GM23338 (cell line): ENCODE results near the gene SYTL1. TPM values are rescaled to one million over a fixed set of nuclear protein-coding genes. Genes with fewer than 3 reads are reported as not detected.

Source experiments
- ATAC-seq: fragments of 200-7000 bp; cut with Tn5 transposase; 3 replicates; pipeline ENCODE4 v1.9.1; 2020
- DNase-seq: peaks from one replicate; pipeline ENCODE4 v3.0.0-alpha.2; 2015; ENCODE audit warnings: low spot score
- H2AFZ ChIP-seq: fragments of 200-600 bp; sonication (generic); 2 replicates; pipeline ENCODE4 v1.8.0; 2016; ENCODE audit warnings: antibody characterized with exemption, mild to moderate bottlenecking, moderate library complexity
- H3F3A ChIP-seq: fragments of 200-600 bp; sonication (generic); replicated peaks from 2 replicates; pipeline ENCODE4 v1.8.0; 2017; ENCODE audit warnings: antibody characterized with exemption, mixed run types, low read depth
- H3K27ac ChIP-seq: fragments of 200-600 bp; sonication (generic); 2 replicates; pipeline ENCODE4 v1.6.1; 2016; ENCODE audit warnings: low read depth
- H3K27me3 ChIP-seq: fragments of 200-600 bp; sonication (generic); 2 replicates; pipeline ENCODE4 v1.8.0; 2016; ENCODE audit warnings: mild to moderate bottlenecking, mixed run types, moderate library complexity; ENCODE audit not compliant: insufficient read depth
- H3K36me3 ChIP-seq: fragments of 200-600 bp; sonication (generic); 2 replicates; pipeline ENCODE4 v1.8.0; 2016; ENCODE audit warnings: mild to moderate bottlenecking; ENCODE audit not compliant: insufficient read depth
- H3K4me1 ChIP-seq: fragments of 200-600 bp; sonication (generic); 2 replicates; pipeline ENCODE4 v1.8.0; 2016; ENCODE audit warnings: mild to moderate bottlenecking, moderate library complexity; ENCODE audit not compliant: insufficient read depth
- H3K4me2 ChIP-seq: fragments of 200-600 bp; sonication (generic); 2 replicates; pipeline ENCODE4 v1.7.1; 2017; ENCODE audit warnings: mixed run types
- H3K4me3 ChIP-seq: fragments of 200-600 bp; sonication (generic); 2 replicates; pipeline ENCODE4 v1.6.1; 2016; ENCODE audit warnings: mixed run types
- H3K79me2 ChIP-seq: fragments of 200-600 bp; sonication (generic); replicated peaks from 2 replicates; pipeline ENCODE4 v1.8.0; 2017; ENCODE audit warnings: mild to moderate bottlenecking; ENCODE audit not compliant: insufficient read depth
- H3K9me2 ChIP-seq: fragments of 200-600 bp; sonication (generic); 2 replicates; pipeline ENCODE4 v1.8.0; 2017; ENCODE audit not compliant: insufficient read depth
- H4K20me1 ChIP-seq: fragments of 200-600 bp; sonication (generic); replicated peaks from 2 replicates; pipeline ENCODE4 v1.8.0; 2017; ENCODE audit warnings: mild to moderate bottlenecking; ENCODE audit not compliant: insufficient read depth
- H3K27ac Mint-ChIP-seq: 2 replicates; pipeline ENCODE4 v1.8.0; 2020; ENCODE audit warnings: inconsistent platforms, mild to moderate bottlenecking, moderate library complexity, mixed read lengths
- H3K27me3 Mint-ChIP-seq: 3 replicates; pipeline ENCODE4 v1.8.0; 2022; ENCODE audit warnings: low read depth, mild to moderate bottlenecking, moderate library complexity, mixed read lengths, inconsistent platforms; ENCODE audit not compliant: insufficient read depth, poor library complexity
- H3K36me3 Mint-ChIP-seq: 3 replicates; pipeline ENCODE4 v1.8.0; 2021; ENCODE audit warnings: low read depth, mild to moderate bottlenecking, inconsistent platforms, moderate library complexity, mixed read lengths
- H3K4me1 Mint-ChIP-seq: 3 replicates; pipeline ENCODE4 v1.8.0; 2020; ENCODE audit warnings: mild to moderate bottlenecking, inconsistent platforms, mixed read lengths
- H3K4me3 Mint-ChIP-seq: 3 replicates; pipeline ENCODE4 v1.8.0; 2021; ENCODE audit warnings: moderate library complexity, mild to moderate bottlenecking, inconsistent platforms, mixed read lengths
- H3K9me3 Mint-ChIP-seq: 3 replicates; pipeline ENCODE4 v1.8.0; 2020; ENCODE audit warnings: moderate library complexity, mild to moderate bottlenecking, inconsistent platforms, mixed read lengths
- CREB1 ChIP-seq: fragments of 250-450 bp; sonication (Bioruptor Pico); IDR thresholded peaks from 2 replicates; pipeline ENCODE4 v1.5.0; 2020; ENCODE audit warnings: low read depth, mild to moderate bottlenecking, moderate library complexity
- CTCF ChIP-seq, 2 experiments: fragments of 200-600 bp in 1 of 2; sonication (generic) in 1 of 2; conservative IDR thresholded peaks; 2 replicates each; pipeline versions ENCODE4 v1.5.1 to v1.6.1; 2016 to 2017; ENCODE audit warnings: antibody characterized with exemption in 2 of 2, low read depth in 2 of 2, mild to moderate bottlenecking in 2 of 2, moderate library complexity in 1 of 2
- EZH2 ChIP-seq: fragments of 200-600 bp; sonication (generic); IDR thresholded peaks from one replicate; pipeline ENCODE4 v1.8.0; 2017; ENCODE audit warnings: antibody characterized with exemption, mild to moderate bottlenecking, low read depth; ENCODE audit not compliant: unreplicated experiment
- EZH2phosphoT487 ChIP-seq: fragments of 200-600 bp; sonication (generic); IDR thresholded peaks from one replicate; pipeline ENCODE4 v1.8.1; 2018; ENCODE audit warnings: antibody characterized with exemption; ENCODE audit not compliant: unreplicated experiment
- JUNB ChIP-seq: IDR thresholded peaks from one replicate; pipeline ENCODE4 v1.6.1; 2016; ENCODE audit warnings: antibody characterized with exemption; ENCODE audit not compliant: unreplicated experiment
- NANOG ChIP-seq: IDR thresholded peaks from 2 replicates; pipeline ENCODE4 v1.6.1; 2016; ENCODE audit warnings: antibody characterized with exemption, borderline replicate concordance
- POLR2AphosphoS5 ChIP-seq: IDR thresholded peaks from 2 replicates; pipeline ENCODE4 v1.6.1; 2016; ENCODE audit warnings: antibody characterized with exemption, low read depth
- REST ChIP-seq: IDR thresholded peaks from one replicate; pipeline ENCODE4 v1.6.1; 2018; ENCODE audit warnings: antibody characterized with exemption; ENCODE audit not compliant: unreplicated experiment
- STAT1 ChIP-seq: IDR thresholded peaks from one replicate; pipeline ENCODE4 v1.6.1; 2016; ENCODE audit warnings: antibody characterized with exemption; ENCODE audit not compliant: unreplicated experiment
- ZNF114 ChIP-seq: fragments of 250-450 bp; sonication (Bioruptor Pico); IDR thresholded peaks from 2 replicates; pipeline ENCODE4 v1.5.0; 2020; ENCODE audit warnings: mild to moderate bottlenecking, moderate library complexity
- ZNF331 ChIP-seq: fragments of 250-450 bp; sonication (Bioruptor Pico); IDR thresholded peaks from 2 replicates; pipeline ENCODE4 v1.5.0; 2020; ENCODE audit warnings: low read depth, mild to moderate bottlenecking, moderate library complexity
- polyA plus RNA-seq: library from polyadenylated mRNA; unstranded; fragments of >200 nt; fragmentation: Nextera tagmentation; extraction: Ambion mirVana; gene quantifications from 2 replicates; pipeline ENCODE4 v1.2.1, GENCODE V29; 2016
- total RNA-seq: library from RNA; depleted of rRNA; stranded (reverse); fragments of >200 nt; shearing (Covaris generic); gene quantifications from 2 replicates; pipeline ENCODE4 v1.2.3, GENCODE V29; 2014
- TF ChIP-seq, protein P1 (sequence below): IDR thresholded peaks from 2 replicates; pipeline ENCODE4 v1.6.1; 2016; ENCODE audit warnings: antibody characterized with exemption
- TF ChIP-seq, protein P2 (sequence below): fragments of 250-450 bp; sonication (Bioruptor Pico); IDR thresholded peaks from 2 replicates; pipeline ENCODE4 v1.5.0; 2020; ENCODE audit warnings: mild to moderate bottlenecking, moderate library complexity

SYTL1 gene
- total and polyA plus RNA-seq, 2 experiments from 2014 or later = 4.9 to 12.3 TPM

GRCh38 chr1:27358928-27359313 lies 17.1 kb downstream of the SYTL1 start:
- no peak overlapping the region for H3K4me3 ChIP-seq
- H3K4me1 Mint-ChIP-seq = peaks cover 16% of the 10 kb centered on the region; the same call in 2 of the 3 replicates
- H3K4me2 ChIP-seq = no peak overlapping the region
- H3K9me3 Mint-ChIP-seq = no peaks in the 10 kb centered on the region
- peaks cover 44% of the 10 kb centered on the region for H3K27me3 Mint-ChIP-seq
- no peaks in the 10 kb centered on the region for H4K20me1 ChIP-seq
- H3K27ac Mint-ChIP-seq = no peak overlapping the region
- H2AFZ ChIP-seq = no peak overlapping the region
- no peak overlapping the region; the same call in 2 of the 3 replicates for H3K4me3 Mint-ChIP-seq
- H3K79me2 ChIP-seq = no peaks in the 10 kb centered on the region
- H3K36me3 Mint-ChIP-seq = peaks cover 5% of the 10 kb centered on the region; the same call in 1 of the 3 replicates
- H3K4me1 ChIP-seq = peaks cover 14% of the 10 kb centered on the region
- TF ChIP-seq POLR2AphosphoS5 (no peak), CREB1 (CRISPR knock-in tag) (no peak), NANOG (no peak), REST (no peak), JUNB (no peak), CTCF (conservative IDR thresholded peaks at IDR 0.05; ENCODE audit: low read depth in 2 of 2) (no peak), EZH2phosphoT487 (no peak), ZNF114 (CRISPR knock-in tag) (no peak), STAT1 (no peak), EZH2 (no peak), ZNF331 (CRISPR knock-in tag) (no peak)
- TF ChIP-seq, protein P1, sequence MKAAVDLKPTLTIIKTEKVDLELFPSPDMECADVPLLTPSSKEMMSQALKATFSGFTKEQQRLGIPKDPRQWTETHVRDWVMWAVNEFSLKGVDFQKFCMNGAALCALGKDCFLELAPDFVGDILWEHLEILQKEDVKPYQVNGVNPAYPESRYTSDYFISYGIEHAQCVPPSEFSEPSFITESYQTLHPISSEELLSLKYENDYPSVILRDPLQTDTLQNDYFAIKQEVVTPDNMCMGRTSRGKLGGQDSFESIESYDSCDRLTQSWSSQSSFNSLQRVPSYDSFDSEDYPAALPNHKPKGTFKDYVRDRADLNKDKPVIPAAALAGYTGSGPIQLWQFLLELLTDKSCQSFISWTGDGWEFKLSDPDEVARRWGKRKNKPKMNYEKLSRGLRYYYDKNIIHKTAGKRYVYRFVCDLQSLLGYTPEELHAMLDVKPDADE = no peak
- TF ChIP-seq, protein P2, sequence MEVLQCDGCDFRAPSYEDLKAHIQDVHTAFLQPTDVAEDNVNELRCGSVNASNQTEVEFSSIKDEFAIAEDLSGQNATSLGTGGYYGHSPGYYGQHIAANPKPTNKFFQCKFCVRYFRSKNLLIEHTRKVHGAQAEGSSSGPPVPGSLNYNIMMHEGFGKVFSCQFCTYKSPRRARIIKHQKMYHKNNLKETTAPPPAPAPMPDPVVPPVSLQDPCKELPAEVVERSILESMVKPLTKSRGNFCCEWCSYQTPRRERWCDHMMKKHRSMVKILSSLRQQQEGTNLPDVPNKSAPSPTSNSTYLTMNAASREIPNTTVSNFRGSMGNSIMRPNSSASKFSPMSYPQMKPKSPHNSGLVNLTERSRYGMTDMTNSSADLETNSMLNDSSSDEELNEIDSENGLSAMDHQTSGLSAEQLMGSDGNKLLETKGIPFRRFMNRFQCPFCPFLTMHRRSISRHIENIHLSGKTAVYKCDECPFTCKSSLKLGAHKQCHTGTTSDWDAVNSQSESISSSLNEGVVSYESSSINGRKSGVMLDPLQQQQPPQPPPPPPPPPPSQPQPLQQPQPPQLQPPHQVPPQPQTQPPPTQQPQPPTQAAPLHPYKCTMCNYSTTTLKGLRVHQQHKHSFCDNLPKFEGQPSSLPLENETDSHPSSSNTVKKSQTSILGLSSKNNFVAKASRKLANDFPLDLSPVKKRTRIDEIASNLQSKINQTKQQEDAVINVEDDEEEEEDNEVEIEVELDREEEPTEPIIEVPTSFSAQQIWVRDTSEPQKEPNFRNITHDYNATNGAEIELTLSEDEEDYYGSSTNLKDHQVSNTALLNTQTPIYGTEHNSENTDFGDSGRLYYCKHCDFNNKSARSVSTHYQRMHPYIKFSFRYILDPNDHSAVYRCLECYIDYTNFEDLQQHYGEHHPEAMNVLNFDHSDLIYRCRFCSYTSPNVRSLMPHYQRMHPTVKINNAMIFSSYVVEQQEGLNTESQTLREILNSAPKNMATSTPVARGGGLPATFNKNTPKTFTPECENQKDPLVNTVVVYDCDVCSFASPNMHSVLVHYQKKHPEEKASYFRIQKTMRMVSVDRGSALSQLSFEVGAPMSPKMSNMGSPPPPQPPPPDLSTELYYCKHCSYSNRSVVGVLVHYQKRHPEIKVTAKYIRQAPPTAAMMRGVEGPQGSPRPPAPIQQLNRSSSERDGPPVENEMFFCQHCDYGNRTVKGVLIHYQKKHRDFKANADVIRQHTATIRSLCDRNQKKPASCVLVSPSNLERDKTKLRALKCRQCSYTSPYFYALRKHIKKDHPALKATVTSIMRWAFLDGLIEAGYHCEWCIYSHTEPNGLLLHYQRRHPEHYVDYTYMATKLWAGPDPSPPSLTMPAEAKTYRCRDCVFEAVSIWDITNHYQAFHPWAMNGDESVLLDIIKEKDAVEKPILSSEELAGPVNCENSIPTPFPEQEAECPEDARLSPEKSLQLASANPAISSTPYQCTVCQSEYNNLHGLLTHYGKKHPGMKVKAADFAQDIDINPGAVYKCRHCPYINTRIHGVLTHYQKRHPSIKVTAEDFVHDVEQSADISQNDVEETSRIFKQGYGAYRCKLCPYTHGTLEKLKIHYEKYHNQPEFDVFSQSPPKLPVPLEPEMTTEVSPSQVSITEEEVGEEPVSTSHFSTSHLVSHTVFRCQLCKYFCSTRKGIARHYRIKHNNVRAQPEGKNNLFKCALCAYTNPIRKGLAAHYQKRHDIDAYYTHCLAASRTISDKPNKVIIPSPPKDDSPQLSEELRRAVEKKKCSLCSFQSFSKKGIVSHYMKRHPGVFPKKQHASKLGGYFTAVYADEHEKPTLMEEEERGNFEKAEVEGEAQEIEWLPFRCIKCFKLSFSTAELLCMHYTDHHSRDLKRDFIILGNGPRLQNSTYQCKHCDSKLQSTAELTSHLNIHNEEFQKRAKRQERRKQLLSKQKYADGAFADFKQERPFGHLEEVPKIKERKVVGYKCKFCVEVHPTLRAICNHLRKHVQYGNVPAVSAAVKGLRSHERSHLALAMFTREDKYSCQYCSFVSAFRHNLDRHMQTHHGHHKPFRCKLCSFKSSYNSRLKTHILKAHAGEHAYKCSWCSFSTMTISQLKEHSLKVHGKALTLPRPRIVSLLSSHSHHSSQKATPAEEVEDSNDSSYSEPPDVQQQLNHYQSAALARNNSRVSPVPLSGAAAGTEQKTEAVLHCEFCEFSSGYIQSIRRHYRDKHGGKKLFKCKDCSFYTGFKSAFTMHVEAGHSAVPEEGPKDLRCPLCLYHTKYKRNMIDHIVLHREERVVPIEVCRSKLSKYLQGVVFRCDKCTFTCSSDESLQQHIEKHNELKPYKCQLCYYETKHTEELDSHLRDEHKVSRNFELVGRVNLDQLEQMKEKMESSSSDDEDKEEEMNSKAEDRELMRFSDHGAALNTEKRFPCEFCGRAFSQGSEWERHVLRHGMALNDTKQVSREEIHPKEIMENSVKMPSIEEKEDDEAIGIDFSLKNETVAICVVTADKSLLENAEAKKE (CRISPR knock-in tag) = no peak
- H3F3A ChIP-seq = peaks cover 8% of the 10 kb centered on the region; the same call in 1 of the 2 replicates
- ATAC-seq (no peak), DNase-seq (no peak)
- no peaks in the 10 kb centered on the region for H3K36me3 ChIP-seq
- no peaks in the 10 kb centered on the region for H3K9me2 ChIP-seq
- peaks cover 47% of the 10 kb centered on the region for H3K27me3 ChIP-seq
- no peak overlapping the region for H3K27ac ChIP-seq
